GM21381 (cell line): Measurements from ENCODE around the gene IL17REL.
"Not testable (repeated sequence)": the region's sequence is repeated elsewhere in the genome, so short reads cannot be mapped to it uniquely, and the experiment has no call there.

Source experiments
- ATAC-seq: cut with Tn5 transposase; IDR thresholded peaks from one replicate; pipeline ENCODE4 v1.9.1; 2021; ENCODE audit warnings: mild to moderate bottlenecking, moderate library complexity; ENCODE audit not compliant: unreplicated experiment

IL17REL gene

GRCh38 chr22:49992921-49993648 lies 19.5 kb downstream of the IL17REL start:
- no peak for ATAC-seq

DNA sequence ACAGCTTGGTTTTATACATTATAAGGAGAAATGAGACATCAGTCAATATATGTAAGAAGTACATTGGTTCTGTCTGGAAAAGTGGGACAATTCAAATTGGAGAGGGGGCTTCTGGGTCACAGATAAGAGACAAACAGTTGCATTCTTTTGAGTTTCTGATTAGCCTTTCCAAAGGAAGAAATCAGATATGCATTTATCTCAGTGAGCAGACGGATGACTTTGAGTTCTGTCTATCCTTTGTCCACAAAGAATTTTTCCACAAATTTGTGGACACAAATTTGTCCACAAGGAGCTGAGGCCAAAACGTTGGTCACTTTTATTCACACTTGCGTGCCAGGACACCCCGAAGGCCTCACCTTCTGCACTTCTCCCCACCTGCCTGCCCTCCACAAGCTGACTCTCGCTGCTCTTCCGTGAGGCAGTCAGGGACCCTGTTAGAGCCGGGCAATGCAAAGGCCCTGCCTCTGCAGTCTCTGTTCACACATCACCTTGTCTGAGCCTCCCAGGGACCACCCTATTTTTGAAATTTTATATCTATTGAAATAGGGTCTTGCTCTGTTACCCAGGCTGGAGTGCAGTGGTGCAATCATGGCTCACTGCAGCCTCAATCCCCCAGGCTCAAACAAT lies 20.5 kb downstream of the IL17REL start:
- ATAC-seq: no peak

DNA sequence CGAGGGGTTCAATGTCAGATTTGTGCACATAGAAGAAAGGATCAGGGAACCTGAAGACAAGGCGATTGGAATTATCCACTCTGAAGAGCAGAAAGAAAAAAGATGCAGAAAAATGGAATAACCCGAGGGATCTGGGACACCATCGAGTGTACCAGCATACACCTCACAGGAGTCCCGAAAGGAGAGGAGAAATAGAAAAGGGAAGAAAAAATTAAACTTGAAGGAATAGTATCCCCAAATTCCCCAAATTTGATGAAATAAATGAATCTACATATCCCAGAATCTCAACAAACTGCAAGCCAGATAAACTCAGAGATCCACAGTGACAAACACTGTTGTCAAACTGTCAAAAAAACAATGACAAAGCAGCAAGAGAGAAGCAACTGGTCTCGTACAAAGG lies 21.4 kb downstream of the IL17REL start:
- no peak for ATAC-seq

- not testable (repeated sequence) for ATAC-seq
Measured at GRCh38 chr22:49989826-49990225, 22.7 kb downstream of the IL17REL start.

DNA sequence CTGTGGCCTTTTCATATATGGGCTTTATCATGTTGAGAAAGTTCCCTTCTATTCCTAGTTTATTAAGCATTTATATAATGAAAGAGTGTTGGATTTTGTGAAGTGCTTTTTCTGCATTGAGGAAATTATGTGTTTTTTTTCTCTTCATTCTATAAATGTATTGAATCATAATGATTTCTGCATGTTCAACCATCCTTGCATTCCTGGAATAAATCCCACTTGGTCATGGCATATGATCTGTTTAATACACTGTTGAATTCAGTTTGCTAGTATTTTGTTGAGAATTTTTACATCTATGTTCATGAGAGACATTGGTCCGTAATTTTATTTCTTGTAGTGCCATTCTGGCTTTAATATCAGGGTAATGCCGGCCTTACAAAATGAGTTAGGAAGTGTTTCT lies 26.2 kb downstream of the IL17REL start:
- no peak for ATAC-seq

DNA sequence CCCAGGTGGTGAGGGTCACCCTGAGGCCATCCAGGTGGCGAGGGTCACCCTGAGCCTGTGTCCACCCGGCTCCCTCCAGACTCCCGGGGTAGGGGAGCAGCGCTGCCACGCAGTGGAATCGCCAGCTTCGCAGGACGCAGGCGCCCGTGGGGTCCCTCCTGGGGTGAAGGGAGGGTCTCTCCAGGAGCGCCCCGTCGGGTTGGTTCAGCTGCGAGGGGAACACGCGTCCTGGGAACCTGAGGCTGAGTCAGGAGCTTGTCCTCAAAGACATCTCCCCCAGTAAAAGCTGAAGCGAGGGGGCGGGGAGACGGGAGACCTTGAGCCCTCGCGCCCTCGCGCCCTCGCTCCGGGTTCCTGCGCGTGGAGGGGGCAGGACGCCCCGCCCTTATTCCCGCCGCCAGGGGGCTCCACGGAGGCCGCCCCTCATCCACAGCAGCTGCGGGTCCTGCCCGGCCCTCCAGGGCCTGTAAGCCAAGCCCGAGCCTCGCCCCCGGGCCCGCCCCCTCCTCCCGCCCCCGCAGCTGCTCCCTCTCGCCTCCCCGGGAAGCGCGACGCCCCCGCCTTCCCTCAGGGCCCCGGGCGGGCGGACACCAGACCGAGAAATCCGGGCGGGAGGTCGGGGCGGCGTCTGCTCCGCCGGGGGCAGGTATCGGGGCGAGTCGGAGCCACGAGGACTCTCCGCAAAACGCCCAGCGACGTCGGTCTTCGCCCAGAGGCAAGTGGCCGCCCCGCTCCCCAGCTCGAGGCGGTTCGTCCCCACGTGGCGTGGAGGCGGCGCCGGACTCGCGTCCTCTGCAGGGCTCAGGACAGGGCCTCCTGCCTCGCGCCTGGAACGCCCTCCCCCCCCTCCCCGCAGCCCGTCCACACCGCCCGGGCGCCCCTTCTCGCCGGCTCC lies 29.2 kb downstream of the IL17REL start:
- ATAC-seq: no peak

GRCh38 chr22:49981799-49982198 lies 30.8 kb downstream of the IL17REL start:
- ATAC-seq: not testable (repeated sequence)

DNA sequence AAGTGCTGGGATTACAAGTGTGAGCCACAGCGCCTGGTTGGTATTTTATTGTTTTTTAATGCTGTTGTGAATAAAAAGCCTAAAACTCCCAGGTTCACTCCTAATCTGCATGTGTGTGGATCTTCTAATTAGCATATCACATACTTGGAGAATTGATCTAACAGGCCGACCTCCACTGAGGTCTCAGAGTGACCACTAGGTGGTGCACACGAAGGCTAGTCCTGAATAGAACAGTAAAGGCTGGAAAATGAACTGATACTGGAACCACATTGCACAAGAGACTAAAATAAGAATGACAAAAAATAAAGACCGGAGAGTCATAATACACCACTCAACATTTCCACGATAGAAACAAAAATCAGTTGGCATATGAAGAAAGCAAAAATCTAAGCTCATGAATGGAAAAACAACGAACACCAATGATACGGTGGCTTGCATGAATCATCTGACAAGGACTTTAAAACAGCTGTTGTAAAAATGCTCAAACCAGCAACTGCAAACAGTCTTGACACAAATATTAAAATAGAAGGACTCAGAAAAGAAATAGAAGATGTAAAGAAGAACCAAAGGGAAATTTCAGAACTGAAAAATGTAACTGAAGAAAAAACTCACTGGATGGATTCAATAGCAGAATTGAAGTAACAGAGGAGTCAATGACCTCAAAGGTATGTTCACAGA lies 32.8 kb downstream of the IL17REL start:
- no peak for ATAC-seq

- ATAC-seq: no peak
Measured at GRCh38 chr22:49977578-49977977, 35.0 kb downstream of the IL17REL start.

DNA sequence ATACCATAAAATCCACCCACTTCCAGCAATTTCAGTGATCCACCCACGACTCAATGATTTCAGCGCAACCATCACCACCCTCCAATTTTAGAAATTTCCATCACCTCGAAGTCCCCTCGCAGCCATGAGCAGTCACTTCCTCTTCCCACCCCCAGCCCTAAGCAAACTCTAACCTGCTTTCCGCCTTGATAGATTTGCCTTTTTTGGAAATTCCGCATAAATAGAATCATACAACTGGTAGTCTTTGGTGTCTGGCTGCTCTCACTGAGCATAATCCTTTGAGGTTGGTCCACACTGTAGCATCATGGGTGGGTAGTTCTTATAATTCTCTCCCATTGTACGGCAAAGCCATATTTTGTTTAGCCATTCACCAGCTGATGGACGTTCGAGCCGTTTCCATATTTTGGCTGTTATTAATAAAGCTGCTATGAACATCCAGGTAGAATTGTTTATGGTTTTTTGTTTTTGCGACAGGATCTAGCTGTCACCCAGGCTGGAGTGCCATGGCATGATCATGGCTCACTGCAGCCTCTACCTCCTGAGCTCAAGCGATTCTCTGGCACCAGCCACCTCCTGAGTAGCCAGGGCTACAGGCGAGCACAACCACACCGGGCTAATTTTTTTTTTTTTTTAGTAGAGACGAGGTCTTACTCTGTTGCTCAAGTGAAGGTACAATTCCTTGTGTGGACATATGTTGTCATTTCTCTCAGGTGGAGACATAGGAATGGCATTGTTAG lies 36.0 kb downstream of the IL17REL start:
- no peak for ATAC-seq

- no peak for ATAC-seq
Measured at GRCh38 chr22:49975543-49976389, 36.8 kb downstream of the IL17REL start.

DNA sequence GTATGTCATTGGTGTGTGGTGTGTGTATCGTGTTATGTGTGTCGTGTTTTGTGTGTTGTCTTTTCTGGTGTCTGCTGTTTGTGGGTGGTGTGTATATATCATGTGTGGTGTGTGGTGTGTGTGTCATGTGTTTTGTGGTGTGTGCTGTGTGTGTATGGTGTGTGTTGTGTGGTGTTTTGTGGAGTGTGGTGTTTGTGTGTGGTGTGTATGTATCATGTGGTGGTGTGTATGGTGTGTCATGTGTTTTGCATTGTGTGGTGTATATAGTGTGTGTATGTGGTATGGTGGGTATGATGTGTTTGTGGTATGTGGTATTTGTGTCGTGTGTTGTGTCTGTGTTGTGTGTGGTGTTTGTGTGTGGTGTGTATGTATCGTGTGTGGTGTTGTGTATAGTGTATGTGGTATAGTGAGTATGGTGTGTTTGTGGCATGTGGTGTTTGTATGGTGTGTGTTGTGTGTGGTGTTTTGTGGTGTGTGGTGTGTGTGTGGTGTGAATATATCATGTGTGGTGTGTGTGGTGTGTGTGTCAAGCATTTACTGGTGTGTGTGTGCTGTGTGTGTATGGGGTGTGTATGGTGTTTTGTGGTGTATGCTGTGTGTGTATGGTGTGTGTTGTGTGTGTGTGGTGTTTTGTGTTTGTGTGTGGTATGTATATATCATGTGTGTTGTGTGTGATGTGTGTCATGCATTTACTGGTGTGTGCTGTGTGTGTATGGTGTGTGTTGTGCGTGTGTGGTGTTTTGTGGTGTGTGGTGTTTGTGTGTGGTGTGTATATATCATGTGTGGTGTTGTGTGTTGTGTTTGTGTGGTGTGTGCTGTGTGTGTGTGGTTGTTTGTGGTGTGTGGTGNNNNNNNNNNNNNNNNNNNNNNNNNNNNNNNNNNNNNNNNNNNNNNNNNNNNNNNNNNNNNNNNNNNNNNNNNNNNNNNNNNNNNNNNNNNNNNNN lies 39.3 kb downstream of the IL17REL start:
- ATAC-seq: no peak

- no peak for ATAC-seq
Measured at GRCh38 chr22:49972163-49973017, 40.2 kb downstream of the IL17REL start.

DNA sequence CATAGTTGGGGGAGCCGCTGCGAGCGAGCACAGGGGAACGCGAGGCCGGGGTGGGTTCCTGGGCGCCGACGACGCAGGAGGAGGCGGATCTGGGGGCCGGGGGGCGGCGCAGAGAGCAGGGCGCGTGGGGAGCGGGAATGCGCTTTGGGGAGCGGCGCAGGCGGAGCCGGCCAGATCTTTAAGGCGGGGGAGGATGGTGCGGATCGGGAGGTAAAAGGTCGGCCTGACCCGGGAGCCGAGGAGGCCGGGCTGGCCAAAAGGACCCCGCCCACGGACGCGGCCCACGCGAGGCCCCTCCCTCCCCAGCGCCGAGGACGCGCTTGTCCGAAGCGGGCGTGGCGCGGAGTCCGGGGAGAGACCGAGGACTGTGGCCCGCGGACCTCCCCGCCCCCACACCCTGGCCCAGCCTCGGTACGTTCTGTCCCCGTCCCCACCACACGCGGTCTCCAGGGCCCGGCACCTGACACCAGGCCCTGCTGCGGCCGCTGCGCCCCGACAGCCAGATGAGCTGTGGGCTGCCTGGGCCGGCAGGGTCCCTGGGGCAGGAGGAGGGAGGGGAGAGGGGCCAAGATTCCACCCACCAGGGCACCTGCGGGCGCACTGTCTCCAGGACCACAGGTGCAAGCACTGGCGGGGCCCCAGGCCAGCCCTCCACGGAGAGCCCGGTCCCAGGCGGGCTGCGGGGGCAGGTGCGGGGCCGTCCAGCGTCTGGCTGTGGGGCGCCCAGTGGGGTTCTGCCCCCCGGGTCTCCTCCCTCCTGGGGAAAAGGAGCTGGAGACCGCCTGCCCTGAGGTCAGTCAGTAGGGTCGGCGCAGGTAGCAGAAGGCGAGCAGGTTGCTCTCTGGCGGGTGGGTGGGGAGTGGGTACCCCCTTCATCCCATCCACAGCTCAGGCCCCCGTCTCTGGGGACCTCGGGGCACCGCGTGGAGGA lies 41.1 kb downstream of the IL17REL start:
- peak; percentile 31 for ATAC-seq

DNA sequence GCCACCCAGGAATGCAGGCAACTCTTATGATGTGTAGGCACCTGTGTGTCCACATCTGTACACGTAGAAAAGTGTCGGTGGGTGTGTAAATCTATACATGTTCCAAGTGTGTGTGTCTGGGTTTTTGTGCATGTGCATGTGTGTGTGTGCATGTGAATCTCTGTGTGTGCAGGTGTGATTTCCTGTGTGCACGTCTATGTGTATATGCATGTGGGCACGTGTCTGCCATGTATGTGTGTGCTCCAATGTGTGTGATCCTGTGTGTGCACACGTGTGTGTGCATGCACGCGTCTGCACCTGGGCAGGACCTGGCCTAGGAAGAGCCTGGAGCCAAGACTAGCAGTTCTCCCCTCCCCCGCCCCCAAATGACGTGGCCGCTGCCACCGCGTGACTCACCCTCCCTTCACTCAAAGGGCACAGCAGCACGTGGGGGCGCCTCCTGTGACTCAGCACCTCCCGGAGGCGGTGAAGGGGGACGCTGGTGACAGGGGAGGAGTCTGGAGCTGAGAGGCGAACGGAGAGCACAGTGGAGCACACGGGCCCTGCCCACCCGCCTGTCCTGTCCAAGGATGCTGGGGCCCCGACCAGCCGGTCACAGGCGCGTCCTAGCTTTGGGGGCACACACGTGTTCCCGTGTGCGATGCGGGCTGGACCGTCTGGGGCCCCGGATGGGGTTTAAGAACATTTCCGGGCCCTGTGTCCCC lies 41.9 kb downstream of the IL17REL start:
- peak; percentile 59 for ATAC-seq
